ENCODE data around the gene HLA-C.
"Not testable (repeated sequence)": the region's sequence is repeated elsewhere in the genome, so short reads cannot be mapped to it uniquely, and the experiment has no call there.

Gene HLA-C

DNA sequence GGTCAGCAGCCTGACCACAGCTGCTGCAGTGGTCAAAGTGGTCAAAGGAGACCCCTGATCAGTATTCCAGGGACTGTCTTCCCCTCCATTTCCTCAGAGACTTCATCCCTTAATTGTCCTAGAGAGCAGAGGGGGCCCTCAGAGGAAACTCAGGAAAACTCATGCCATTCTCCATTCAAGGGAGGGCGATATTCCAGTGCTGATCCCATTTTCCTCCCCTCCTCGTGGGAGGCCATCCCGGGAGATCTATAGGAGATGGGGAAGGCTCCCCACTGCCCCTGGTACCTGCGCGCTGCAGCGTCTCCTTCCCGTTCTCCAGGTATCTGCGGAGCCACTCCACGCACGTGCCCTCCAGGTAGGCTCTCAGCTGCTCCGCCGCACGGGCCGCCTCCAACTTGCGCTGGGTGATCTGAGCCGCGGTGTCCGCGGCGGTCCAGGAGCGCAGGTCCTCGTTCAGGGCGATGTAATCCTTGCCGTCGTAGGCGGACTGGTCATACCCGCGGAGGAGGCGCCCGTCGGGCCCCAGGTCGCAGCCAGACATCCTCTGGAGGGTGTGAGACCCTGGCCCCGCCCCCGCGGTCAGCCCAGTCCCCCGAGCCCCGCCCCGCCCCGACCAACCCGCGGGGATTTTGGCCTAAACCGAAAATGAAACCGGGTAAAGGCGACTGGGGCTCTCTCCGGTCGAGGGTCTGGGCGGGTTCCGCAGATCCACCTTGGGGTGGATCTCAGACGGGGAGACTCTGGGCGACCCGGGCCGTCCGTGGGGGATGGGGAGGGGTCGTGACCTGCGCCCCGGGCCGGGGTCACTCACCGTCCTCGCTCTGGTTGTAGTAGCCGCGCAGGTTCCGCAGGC is 878 bp downstream of the HLA-C start:
- DNase-seq (ENCODE audit: low read depth in 2 of 2): no peak

DNA sequence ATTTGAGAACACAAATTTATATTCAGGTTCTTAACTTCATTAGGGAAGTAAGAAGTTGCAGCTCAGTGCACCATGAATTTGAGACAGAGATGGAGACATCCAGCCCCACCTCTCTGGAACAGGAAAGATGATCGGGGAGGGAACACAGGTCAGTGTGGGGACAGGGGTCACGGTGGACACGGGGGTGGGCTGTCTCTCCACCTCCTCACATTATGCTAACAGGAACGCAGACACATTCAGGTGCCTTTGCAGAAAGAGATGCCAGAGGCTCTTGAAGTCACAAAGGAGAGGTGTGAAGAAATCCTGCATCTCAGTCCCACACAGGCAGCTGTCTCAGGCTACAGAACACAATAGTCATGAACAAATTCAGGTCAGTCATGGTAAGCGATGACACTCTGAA is 3.1 kb downstream of the HLA-C start:
- no peak for DNase-seq (ENCODE audit: low read depth in 2 of 2)

- no peak for DNase-seq (ENCODE audit: low read depth in 2 of 2)
These were observed 3.5 kb downstream of the HLA-C start for GRCh38 chr6:31268369-31268765.

DNA sequence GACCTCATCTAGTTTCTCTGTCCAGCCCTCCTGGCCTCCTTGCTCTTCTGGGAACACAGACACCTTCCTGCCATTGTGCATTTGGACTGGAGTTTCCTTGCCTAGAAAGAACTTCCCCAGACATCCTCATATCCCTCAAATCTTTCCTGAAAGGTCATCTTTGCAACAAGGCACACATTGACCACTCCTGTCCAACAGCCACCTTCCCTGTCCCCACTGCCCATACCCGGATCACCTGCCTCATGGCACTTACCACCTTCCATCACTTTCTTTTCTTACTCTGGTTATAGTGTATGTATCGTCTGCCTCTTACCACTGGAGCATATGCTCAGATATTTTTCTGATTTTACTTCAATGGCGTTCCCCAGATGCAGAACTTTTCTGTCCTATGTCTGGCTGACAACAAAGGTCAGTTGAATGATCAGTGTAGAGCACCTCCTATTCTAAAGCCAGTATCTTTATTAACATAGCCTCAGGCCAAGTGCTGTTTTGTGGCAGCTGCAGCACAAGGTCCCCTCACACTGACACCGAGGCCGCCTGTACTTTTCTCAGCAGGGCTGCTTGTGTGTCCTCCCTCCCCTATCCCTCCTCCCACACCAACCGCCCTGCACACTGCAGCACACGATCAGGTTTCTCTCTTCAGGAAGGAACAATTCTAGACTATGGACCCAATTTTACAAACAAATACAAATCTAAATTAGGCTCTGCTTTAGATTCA is 4.1 kb downstream of the HLA-C start:
- no peak for DNase-seq (ENCODE audit: low read depth in 2 of 2)

GRCh38 chr6:31266567-31267360 is 5.1 kb downstream of the HLA-C start:
- no peak for DNase-seq (ENCODE audit: low read depth in 2 of 2)

DNA sequence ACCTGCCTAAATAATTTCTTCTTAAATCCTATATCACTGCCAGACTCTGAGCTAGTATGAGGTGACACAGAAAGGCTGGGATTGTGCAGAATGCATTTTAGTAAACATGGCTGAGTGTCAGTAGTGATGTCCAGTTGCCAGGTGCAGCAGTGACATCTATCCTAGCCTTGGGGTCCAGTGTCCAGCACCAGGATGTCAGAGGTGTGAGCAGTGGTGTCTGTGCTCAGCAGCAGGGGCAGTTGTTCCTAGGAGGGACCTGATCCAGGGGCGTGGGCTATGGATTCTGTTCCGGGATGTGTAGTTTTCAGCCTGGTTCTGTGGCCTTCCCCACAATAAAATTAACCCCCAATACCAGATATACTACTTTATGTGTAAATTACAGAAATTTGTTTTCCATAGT is 6.0 kb downstream of the HLA-C start:
- no peak for DNase-seq (ENCODE audit: low read depth in 2 of 2)

- not testable (repeated sequence) for DNase-seq (ENCODE audit: low read depth in 2 of 2)
These were observed 8.5 kb downstream of the HLA-C start for GRCh38 chr6:31263346-31263933.

GRCh38 chr6:31259995-31260394 is 11.9 kb downstream of the HLA-C start:
- DNase-seq (ENCODE audit: low read depth in 2 of 2): not testable (repeated sequence)

GRCh38 chr6:31252625-31253024 is 19.3 kb downstream of the HLA-C start:
- no peak for DNase-seq (ENCODE audit: low read depth in 2 of 2)

- no peak for DNase-seq (ENCODE audit: low read depth in 2 of 2)
These were observed 20.6 kb downstream of the HLA-C start for GRCh38 chr6:31251261-31251660.

DNA sequence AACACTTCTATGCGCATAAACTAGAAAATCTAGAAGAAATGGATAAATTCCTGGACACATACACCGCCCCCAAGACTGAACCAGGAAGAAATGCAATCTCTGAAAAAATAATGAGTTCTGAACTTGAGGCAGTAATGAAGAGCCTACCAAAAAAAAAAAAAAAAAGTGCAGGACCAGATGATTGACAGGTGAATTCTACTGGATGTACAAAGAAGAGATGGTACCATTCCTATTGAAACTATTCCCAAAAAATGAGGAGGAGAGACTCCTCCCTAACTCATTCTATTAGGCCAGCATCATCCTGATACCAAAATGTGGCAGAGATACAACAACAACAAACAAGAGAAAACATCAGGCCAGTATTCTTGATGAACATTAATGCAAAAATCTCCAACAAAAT is 22.7 kb downstream of the HLA-C start:
- no peak for DNase-seq (ENCODE audit: low read depth in 2 of 2)

- no peak for DNase-seq (ENCODE audit: low read depth in 2 of 2)
These were observed 24.1 kb downstream of the HLA-C start for GRCh38 chr6:31247813-31248212.

GRCh38 chr6:31246051-31246521 is 25.8 kb downstream of the HLA-C start:
- peak in 1 of 2 experiments; percentile 3 for DNase-seq (ENCODE audit: low read depth in 2 of 2)

GRCh38 chr6:31243508-31243907 is 28.4 kb downstream of the HLA-C start:
- DNase-seq (ENCODE audit: low read depth in 2 of 2): no peak

- DNase-seq (ENCODE audit: low read depth in 2 of 2): no peak
These were observed 32.0 kb downstream of the HLA-C start for GRCh38 chr6:31239854-31240253.

- not testable (repeated sequence) for DNase-seq (ENCODE audit: low read depth in 2 of 2)
These were observed 37.8 kb downstream of the HLA-C start for GRCh38 chr6:31234101-31234500.

GRCh38 chr6:31228476-31228875 is 43.4 kb downstream of the HLA-C start:
- DNase-seq (ENCODE audit: low read depth in 2 of 2): no peak

DNA sequence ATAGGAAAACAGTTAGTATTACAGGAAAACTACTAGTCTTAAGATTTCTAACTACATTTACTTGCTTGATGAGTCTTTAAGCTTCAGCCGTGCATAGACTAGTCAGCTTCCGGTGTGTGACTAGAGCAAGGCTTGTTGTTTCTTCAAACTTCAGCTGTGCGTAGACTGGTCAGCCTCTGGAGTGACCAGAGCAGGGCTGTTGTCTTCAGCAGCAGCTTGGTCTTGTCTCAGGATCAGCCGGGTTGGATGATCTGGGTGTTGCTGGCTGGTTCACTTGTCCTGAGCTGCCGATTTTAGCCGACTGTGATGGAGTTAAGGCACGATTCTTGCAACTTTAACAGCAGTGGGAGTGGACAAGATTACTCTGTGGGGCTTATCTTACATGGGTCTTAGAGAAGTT is 44.7 kb downstream of the HLA-C start:
- no peak for DNase-seq (ENCODE audit: low read depth in 2 of 2)

GRCh38 chr6:31225735-31226134 is 46.2 kb downstream of the HLA-C start:
- no peak for DNase-seq (ENCODE audit: low read depth in 2 of 2)

GRCh38 chr6:31222496-31222895 is 49.4 kb downstream of the HLA-C start:
- no peak for DNase-seq (ENCODE audit: low read depth in 2 of 2)
